ENCODE measurements around the gene HLA-DMB.
A peak's percentile ranks its signal among the peaks of the same experiment; 100 is the strongest.

The HLA-DMB gene

DNA sequence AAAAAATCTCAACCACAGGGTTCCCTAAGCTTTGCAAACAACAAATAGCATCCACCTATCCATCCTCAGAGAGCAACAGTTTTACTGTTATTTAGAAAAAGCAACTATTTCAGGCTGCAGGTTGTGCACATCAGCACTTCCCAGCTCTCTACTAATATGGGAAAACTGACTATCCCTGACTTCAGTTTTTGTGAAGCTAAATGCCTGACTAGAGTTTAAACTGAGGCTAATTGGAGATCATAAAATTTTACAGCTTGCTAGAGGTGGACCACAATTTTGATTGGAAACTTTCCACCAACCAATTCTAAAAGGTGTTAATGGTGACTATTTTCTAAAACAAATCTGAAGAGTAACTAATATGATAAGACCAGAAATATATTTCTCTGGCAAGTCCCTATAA is 36.9 kb downstream of the HLA-DMB start:
- no peak for DNase-seq

DNA sequence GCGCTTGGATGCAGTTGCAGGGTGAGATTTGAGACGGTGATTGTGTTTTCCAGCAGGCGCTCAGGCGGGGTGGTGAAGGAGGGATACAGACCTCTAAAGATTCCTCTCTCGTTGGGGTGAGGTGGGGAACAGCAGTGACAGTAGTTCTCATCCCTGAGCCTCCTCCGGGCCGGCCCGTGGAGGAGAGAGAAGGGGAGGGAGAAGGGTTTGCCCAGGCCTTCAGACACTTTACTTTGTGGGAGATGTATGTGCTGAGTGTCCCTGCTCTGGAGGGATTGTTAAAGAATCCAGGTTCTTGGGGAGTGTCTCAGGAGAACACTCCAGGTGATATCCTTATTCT is 45.9 kb downstream of the HLA-DMB start:
- no peak for DNase-seq

DNA sequence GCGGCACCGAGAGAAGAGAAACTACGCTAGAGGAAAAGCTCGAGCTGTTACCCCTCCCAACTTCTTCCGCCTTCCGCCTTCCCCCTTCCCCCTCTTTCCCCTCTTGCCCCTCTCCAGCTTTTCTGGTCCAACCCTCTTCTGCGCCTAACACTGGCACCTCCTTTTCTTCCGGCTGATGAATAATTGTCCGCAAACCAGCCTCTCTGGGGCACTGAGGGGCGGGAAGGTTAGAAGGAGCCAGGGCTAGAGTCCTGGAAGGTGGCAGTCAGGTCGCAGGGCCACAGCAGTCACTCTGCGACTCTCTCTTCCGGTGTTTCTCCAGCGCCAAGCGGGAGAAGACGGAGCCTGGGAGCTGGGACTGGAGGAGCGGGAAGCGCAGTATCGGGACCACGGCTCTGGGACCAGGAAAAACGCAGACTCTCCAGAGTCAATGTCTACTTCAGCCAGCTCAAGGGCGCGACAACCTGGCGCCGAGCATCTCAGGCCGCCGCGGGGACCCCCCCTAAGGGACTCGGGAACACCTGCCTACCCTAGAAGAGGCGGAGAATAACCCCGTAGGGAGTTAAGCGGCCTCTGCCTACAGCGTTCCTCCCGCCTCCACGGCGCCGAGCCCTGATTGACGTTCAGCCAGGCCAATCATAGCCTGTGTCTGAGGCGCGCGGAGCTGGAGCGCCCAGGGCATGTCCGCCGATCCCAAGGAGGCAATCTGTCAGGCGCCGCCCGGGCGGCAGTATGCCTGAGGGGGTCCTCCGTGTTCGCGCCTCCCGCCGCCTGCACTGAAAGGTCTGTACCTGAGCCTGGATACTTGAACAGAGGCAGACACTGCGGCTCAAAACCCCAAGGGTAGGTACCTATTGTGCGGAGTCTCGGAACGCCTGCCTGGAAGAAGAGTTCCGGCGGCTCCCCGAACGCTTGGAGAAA is 46.5 kb downstream of the HLA-DMB start:
- peak; percentile 91 for DNase-seq

DNA sequence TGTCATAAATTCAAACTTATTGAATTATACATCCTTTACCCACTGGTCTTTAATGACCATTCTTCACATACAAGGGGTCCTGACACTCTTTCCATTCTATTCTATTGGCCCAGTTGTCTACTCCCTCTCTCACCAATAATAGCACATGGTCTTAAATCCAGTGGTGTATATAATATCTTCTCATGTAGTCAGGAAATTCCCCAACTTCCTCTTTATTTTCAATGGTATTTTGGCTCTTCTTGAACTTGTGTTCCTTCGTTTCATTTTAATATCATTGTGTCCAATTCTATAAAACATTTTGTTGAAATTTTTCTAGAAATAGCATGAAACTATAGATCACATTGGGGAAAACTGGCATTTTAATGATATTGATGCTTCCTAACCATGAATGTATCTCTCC is 50.0 kb downstream of the HLA-DMB start:
- no peak for DNase-seq

DNA sequence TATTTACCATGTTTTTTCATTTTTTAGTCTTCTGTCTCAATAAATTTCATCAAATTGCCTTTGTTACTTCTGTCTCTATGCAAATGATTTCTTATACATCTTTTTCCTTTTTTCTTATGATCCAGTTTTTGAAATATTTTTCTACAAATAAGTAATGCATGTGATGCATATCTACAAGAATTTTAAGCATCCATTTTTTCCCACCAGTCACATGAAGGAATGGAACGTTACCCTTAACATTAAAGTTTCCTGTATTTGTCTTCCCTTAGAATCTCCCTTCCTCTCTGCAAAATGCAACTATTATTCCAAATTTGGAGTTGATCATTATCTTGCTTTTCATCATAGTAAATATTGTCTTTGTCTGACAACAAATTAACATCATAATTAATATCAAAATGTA is 51.3 kb downstream of the HLA-DMB start:
- DNase-seq, result no peak

DNA sequence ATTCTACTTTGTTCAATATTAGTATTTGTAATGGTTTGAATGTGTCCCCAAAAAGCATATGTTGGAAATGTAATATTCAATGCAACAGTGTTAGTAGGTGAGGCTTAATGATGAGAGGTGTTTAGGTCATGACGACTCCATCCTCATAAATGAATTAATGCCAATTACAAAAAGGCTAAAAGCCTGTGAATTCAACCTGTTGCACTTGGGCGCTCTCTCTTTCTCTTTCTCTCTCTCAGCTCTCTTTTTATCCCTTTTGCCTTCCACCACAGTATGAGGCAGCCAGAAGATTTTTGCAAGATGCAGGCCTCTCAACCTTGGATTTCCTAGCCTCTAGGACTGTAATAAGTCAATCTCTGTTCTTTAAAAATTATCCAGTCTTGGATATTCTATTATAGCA is 52.3 kb downstream of the HLA-DMB start:
- DNase-seq, result no peak

DNA sequence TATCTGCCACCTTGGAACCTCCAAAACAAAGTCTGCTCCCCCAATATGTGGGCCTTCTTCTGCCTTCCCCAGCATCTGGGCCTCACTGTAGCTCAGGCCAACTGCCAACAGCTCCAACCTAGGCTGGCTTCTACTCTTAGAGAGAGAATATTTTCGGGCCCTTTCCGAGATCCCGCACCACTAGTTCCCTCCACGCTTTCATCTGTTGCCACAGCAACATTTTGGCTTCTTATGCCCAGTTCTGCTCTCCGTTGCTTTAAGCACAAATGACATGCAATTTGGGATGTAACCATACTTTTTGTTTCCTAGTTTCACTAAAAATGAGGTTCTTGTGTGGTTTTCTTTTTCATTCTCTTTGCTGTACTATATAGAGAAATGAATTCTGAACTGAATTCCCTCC is 53.2 kb downstream of the HLA-DMB start:
- no peak for DNase-seq

DNA sequence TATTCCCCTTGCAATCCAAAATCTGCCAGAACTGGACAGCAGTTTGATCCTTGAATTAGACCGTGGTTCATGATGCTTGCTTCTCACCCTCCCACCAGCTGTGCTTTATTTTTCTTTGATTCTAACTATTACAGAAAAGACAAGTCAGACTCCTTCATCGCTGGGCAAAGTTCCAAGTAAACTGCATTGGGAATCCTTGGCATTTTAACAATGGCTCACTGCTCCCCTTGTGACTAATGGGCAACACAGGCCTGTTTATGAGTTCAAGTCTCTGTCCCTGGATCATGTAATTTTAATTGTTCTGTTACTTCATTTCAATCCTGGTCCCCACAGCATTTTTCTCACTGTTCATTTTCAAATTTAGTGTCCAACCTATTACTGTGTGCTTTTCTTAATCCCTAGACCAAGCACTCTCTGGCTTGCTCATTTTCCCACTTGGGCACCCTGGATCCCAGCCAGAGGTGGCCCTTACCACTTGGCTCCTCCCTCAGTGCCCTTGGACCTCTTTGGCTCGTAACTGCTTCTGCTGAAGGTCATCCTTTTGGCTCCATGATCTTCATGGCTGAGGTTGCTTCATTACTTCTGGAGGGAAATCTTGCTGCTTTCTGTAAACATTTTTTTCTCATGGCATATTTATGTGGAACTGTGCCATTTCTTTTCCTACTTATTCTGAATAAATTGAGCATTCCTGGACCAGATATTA is 54.0 kb downstream of the HLA-DMB start:
- DNase-seq, result no peak

DNA sequence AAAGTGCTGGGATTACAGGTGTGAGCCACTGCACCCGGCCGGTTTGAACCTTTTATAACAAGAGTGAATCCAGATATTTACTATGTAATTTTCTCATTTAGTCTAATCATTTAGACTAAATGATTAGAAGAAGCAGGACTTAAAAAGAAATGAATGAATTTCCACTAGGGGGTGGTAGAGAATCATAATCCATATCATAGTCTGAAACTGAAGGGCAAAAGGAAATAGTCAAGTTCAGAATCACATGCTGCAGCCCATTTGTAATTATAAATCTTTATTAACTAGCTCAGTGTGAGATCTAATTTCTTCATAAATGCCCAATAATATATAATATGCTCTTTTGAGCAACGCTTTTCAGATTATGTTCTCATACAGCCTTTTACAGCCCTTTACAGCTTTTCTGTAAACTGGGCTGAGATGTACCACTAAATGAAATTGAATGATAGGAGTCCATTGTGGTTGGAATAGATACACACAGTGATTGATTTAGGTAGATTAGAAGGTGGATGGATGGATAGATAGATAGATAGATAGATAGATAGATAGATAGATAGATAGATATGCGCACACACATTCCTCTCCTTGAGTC is 55.0 kb downstream of the HLA-DMB start:
- peak; percentile 25 for DNase-seq

Data from GDM1 (cell line).